NCI-H1092 treated with DMSO at 0.1 percent for 48 hours (cell line): ENCODE measurements around the gene LRFN2.

ENCODE experiments used
- DNase-seq: peaks from one replicate; lab custom pipeline; 2025; lab: John Stamatoyannopoulos, UW

The LRFN2 gene

GRCh38 chr6:40377173-40377806 is 209.9 kb downstream of the LRFN2 start:
- DNase-seq, result no peak

GRCh38 chr6:40376113-40376650 is 211.0 kb downstream of the LRFN2 start:
- peak; percentile 50 for DNase-seq

GRCh38 chr6:40373267-40373666 is 213.9 kb downstream of the LRFN2 start:
- no peak for DNase-seq

- DNase-seq, result no peak
Measured at GRCh38 chr6:40371621-40372020, 215.5 kb downstream of the LRFN2 start.

GRCh38 chr6:40371095-40371494 is 216.1 kb downstream of the LRFN2 start:
- no peak for DNase-seq

- DNase-seq, result no peak
Measured at GRCh38 chr6:40369891-40370290, 217.3 kb downstream of the LRFN2 start.

GRCh38 chr6:40369042-40369441 is 218.1 kb downstream of the LRFN2 start:
- DNase-seq, result no peak

- no peak for DNase-seq
Measured at GRCh38 chr6:40362859-40363258, 224.3 kb downstream of the LRFN2 start.

GRCh38 chr6:40359808-40360207 is 227.4 kb downstream of the LRFN2 start:
- no peak for DNase-seq

GRCh38 chr6:40358473-40359460 is 228.4 kb downstream of the LRFN2 start:
- no peak for DNase-seq

- DNase-seq, result no peak
Measured at GRCh38 chr6:40356242-40356910, 230.8 kb downstream of the LRFN2 start.

GRCh38 chr6:40355532-40355931 is 231.6 kb downstream of the LRFN2 start:
- DNase-seq, result no peak

GRCh38 chr6:40355066-40355465 is 232.1 kb downstream of the LRFN2 start:
- DNase-seq, result no peak

GRCh38 chr6:40353967-40354452 is 233.2 kb downstream of the LRFN2 start:
- DNase-seq, result no peak

- no peak for DNase-seq
Measured at GRCh38 chr6:40353197-40353966, 233.8 kb downstream of the LRFN2 start.

- DNase-seq, result no peak
Measured at GRCh38 chr6:40352527-40353170, 234.5 kb downstream of the LRFN2 start.

GRCh38 chr6:40352006-40352405 is 235.2 kb downstream of the LRFN2 start:
- no peak for DNase-seq

GRCh38 chr6:40350747-40351217 is 236.4 kb downstream of the LRFN2 start:
- no peak for DNase-seq

GRCh38 chr6:40349901-40350746 is 237.0 kb downstream of the LRFN2 start:
- DNase-seq, result no peak
